Peyer's patch (tissue), 4 donors: Measurements from ENCODE around the gene NFIX.

Experiments used
- POLR2A ChIP-seq, 2 donors: fragments of 450-650 bp; IDR thresholded peaks; one replicate each; pipeline ENCODE4 v1.5.1; 2017; ENCODE audit warnings: antibody characterized with exemption in 2 of 2, mild to moderate bottlenecking in 2 of 2, moderate library complexity in 2 of 2
- TF ChIP-seq, protein P1 (sequence below), 6 experiments: fragments of 450-650 bp in 4 of 6; fragments of 200-600 bp in 2 of 6; sonication (generic) in 1 of 6; IDR thresholded peaks; one replicate each; pipeline ENCODE4 v1.5.1; 2017 to 2019; ENCODE audit warnings: antibody characterized with exemption in 6 of 6, mild to moderate bottlenecking in 3 of 6, moderate library complexity in 1 of 6

DNA sequence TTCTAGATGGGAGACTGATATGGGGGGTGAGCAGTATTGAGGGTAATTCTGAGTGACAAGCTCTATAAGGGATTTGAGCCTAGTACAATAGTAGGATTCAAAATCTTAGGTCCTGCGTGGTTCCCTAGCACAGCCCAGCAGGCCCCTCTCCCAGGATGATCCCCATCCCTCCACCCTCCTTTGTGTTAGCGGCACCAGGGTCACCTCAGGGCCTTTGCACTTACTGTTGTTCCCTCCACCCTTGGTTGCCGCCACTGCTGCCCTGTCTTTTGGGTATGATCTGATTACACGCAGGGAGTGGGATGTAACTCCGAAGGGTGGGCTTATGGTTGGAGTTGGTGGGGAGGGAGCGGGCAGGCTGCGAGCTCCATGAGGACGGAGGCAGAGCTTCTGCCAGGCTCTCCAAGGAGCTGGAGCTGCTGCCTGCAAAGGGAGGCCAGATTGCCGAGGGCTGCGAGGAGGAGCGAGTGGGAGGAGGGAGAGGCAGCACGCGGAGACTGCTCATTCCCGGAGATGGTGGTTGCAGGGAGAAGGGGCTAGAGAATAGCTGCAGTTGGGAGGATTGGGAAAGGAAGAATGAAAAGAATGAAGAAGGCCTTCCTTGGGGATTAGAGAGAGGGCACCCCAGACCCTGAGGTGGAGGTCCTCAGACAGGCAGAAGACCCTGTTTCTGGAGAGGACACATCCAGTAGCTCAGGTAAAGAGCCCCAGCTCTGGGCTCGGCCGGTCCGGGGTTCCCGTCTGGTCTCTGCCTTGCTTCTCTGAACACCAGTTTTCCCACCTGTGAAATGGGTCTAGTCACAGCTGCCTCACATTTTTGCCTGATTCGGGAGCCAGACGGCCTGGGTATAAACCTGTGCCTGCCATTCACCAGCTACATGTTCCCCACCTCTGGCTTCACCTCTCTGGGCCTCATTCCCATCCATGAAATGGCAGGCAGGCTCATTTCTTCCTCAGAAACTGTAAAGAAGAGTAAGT, 128.0 kb downstream of the NFIX start:
- TF ChIP-seq, protein P1, sequence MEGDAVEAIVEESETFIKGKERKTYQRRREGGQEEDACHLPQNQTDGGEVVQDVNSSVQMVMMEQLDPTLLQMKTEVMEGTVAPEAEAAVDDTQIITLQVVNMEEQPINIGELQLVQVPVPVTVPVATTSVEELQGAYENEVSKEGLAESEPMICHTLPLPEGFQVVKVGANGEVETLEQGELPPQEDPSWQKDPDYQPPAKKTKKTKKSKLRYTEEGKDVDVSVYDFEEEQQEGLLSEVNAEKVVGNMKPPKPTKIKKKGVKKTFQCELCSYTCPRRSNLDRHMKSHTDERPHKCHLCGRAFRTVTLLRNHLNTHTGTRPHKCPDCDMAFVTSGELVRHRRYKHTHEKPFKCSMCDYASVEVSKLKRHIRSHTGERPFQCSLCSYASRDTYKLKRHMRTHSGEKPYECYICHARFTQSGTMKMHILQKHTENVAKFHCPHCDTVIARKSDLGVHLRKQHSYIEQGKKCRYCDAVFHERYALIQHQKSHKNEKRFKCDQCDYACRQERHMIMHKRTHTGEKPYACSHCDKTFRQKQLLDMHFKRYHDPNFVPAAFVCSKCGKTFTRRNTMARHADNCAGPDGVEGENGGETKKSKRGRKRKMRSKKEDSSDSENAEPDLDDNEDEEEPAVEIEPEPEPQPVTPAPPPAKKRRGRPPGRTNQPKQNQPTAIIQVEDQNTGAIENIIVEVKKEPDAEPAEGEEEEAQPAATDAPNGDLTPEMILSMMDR (IDR thresholded peaks at IDR 0.05): no peak
- TF ChIP-seq POLR2A (IDR thresholded peaks at IDR 0.05): no peak
